HEK293 (cell line): Measurements from ENCODE around the gene SNRPD3.

Experiments used
- GLIS1 ChIP-seq: fragments of 450-650 bp; formaldehyde crosslinking; IDR thresholded peaks from 2 replicates; pipeline ENCODE4 v1.5.1; 2016; ENCODE audit warnings: missing biosample characterization, missing genetic modification characterization
- HOXD13 ChIP-seq: sonication (generic); formaldehyde crosslinking; IDR thresholded peaks from 2 replicates; pipeline ENCODE4 v1.8.0; 2022; ENCODE audit warnings: missing genetic modification reagents, borderline replicate concordance
- KLF17 ChIP-seq: fragments of 450-650 bp; formaldehyde crosslinking; IDR thresholded peaks from 2 replicates; pipeline ENCODE4 v1.5.1; 2016; ENCODE audit warnings: missing biosample characterization, missing genetic modification characterization
- KLF7 ChIP-seq: fragments of 450-650 bp; formaldehyde crosslinking; IDR thresholded peaks from 2 replicates; pipeline ENCODE4 v1.5.1; 2016; ENCODE audit warnings: missing biosample characterization, missing genetic modification characterization, borderline replicate concordance
- KLF9 ChIP-seq: fragments of 450-650 bp; formaldehyde crosslinking; IDR thresholded peaks from 2 replicates; pipeline ENCODE4 v1.5.1; 2016; ENCODE audit warnings: missing biosample characterization, missing genetic modification characterization, low read depth
- MYNN ChIP-seq: fragments of 450-650 bp; formaldehyde crosslinking; IDR thresholded peaks from 2 replicates; pipeline ENCODE4 v1.5.1; 2016; ENCODE audit warnings: missing biosample characterization, missing genetic modification characterization, borderline replicate concordance
- SCRT1 ChIP-seq: fragments of 450-650 bp; formaldehyde crosslinking; IDR thresholded peaks from 2 replicates; pipeline ENCODE4 v1.5.1; 2016; ENCODE audit warnings: missing biosample characterization, missing genetic modification characterization, borderline replicate concordance
- SP7 ChIP-seq: fragments of 450-650 bp; formaldehyde crosslinking; IDR thresholded peaks from 2 replicates; pipeline ENCODE4 v1.5.1; 2016; ENCODE audit warnings: missing biosample characterization, missing genetic modification characterization
- TRIM28 ChIP-seq: IDR thresholded peaks from 2 replicates; pipeline ENCODE4 v1.6.1; 2011; ENCODE audit warnings: low read length, control low read depth, borderline replicate concordance
- YY1 ChIP-seq: fragments of 450-650 bp; formaldehyde crosslinking; IDR thresholded peaks from 2 replicates; pipeline ENCODE4 v1.5.1; 2018; ENCODE audit warnings: missing biosample characterization, missing genetic modification characterization
- YY2 ChIP-seq: fragments of 450-650 bp; formaldehyde crosslinking; IDR thresholded peaks from 2 replicates; pipeline ENCODE4 v1.5.1; 2016; ENCODE audit warnings: missing biosample characterization, missing genetic modification characterization
- ZBTB1 ChIP-seq: fragments of 450-650 bp; formaldehyde crosslinking; IDR thresholded peaks from 2 replicates; pipeline ENCODE4 v1.5.1; 2016; ENCODE audit warnings: missing biosample characterization, missing genetic modification characterization
- ZBTB17 ChIP-seq: fragments of 450-650 bp; formaldehyde crosslinking; IDR thresholded peaks from 2 replicates; pipeline ENCODE4 v1.5.1; 2016; ENCODE audit warnings: missing biosample characterization, missing genetic modification characterization
- ZBTB8A ChIP-seq: fragments of 450-650 bp; formaldehyde crosslinking; IDR thresholded peaks from 2 replicates; pipeline ENCODE4 v1.5.1; 2016; ENCODE audit warnings: missing biosample characterization, missing genetic modification characterization
- ZFP69B ChIP-seq: fragments of 450-650 bp; formaldehyde crosslinking; IDR thresholded peaks from 2 replicates; pipeline ENCODE4 v1.5.1; 2016; ENCODE audit warnings: missing biosample characterization, missing genetic modification characterization
- ZIC2 ChIP-seq: fragments of 450-650 bp; formaldehyde crosslinking; IDR thresholded peaks from 2 replicates; pipeline ENCODE4 v1.5.1; 2016; ENCODE audit warnings: missing biosample characterization, missing genetic modification characterization
- ZNF121 ChIP-seq: fragments of 450-650 bp; formaldehyde crosslinking; IDR thresholded peaks from 2 replicates; pipeline ENCODE4 v1.5.1; 2016; ENCODE audit warnings: missing biosample characterization, missing genetic modification characterization
- ZNF174 ChIP-seq: fragments of 450-650 bp; formaldehyde crosslinking; IDR thresholded peaks from 2 replicates; pipeline ENCODE4 v1.5.0; 2017; ENCODE audit warnings: missing biosample characterization, mild to moderate bottlenecking, missing genetic modification characterization
- ZNF350 ChIP-seq: fragments of 450-650 bp; formaldehyde crosslinking; IDR thresholded peaks from 2 replicates; pipeline ENCODE4 v1.5.0; 2017; ENCODE audit warnings: missing biosample characterization, mild to moderate bottlenecking, missing genetic modification characterization
- ZNF354C ChIP-seq: fragments of 450-650 bp; formaldehyde crosslinking; IDR thresholded peaks from 2 replicates; pipeline ENCODE4 v1.5.1; 2016; ENCODE audit warnings: missing biosample characterization, missing genetic modification characterization, low read depth, borderline replicate concordance
- ZNF394 ChIP-seq: fragments of 450-650 bp; formaldehyde crosslinking; IDR thresholded peaks from 2 replicates; pipeline ENCODE4 v1.5.1; 2016; ENCODE audit warnings: missing biosample characterization, missing genetic modification characterization, mild to moderate bottlenecking, moderate library complexity, borderline replicate concordance
- ZNF404 ChIP-seq: fragments of 450-650 bp; formaldehyde crosslinking; IDR thresholded peaks from 2 replicates; pipeline ENCODE4 v1.5.1; 2017; ENCODE audit warnings: missing biosample characterization, missing genetic modification characterization
- ZNF510 ChIP-seq: fragments of 450-650 bp; formaldehyde crosslinking; IDR thresholded peaks from 2 replicates; pipeline ENCODE4 v1.5.1; 2018; ENCODE audit warnings: mild to moderate bottlenecking, missing genetic modification characterization, missing biosample characterization; ENCODE audit not compliant: insufficient replicate concordance
- ZNF596 ChIP-seq: fragments of 450-650 bp; IDR thresholded peaks from 2 replicates; pipeline ENCODE4 v1.5.0; 2018; ENCODE audit warnings: missing biosample characterization, mild to moderate bottlenecking, missing genetic modification characterization, moderate library complexity
- ZNF677 ChIP-seq: fragments of 450-650 bp; IDR thresholded peaks from 2 replicates; pipeline ENCODE4 v1.5.0; 2018; ENCODE audit warnings: missing biosample characterization, mild to moderate bottlenecking, missing genetic modification characterization, moderate library complexity
- ZNF776 ChIP-seq: fragments of 450-650 bp; formaldehyde crosslinking; IDR thresholded peaks from 2 replicates; pipeline ENCODE4 v1.5.0; 2017; ENCODE audit warnings: missing biosample characterization, missing genetic modification characterization, borderline replicate concordance
- TF ChIP-seq, protein P1 (sequence below): fragments of 450-650 bp; formaldehyde crosslinking; IDR thresholded peaks from 2 replicates; pipeline ENCODE4 v1.5.1; 2017; ENCODE audit warnings: missing biosample characterization, missing genetic modification characterization
- TF ChIP-seq, protein P2 (sequence below): fragments of 450-650 bp; formaldehyde crosslinking; IDR thresholded peaks from 2 replicates; pipeline ENCODE4 v1.5.1; 2017; ENCODE audit warnings: missing biosample characterization, missing genetic modification characterization
- TF ChIP-seq, protein P3 (sequence below): fragments of 450-650 bp; formaldehyde crosslinking; IDR thresholded peaks from 2 replicates; pipeline ENCODE4 v1.5.1; 2016; ENCODE audit warnings: missing biosample characterization, missing genetic modification characterization
- TF ChIP-seq, protein P4 (sequence below): fragments of 450-650 bp; formaldehyde crosslinking; IDR thresholded peaks from 2 replicates; pipeline ENCODE4 v1.5.1; 2016; ENCODE audit warnings: missing biosample characterization, missing genetic modification characterization, borderline replicate concordance
- TF ChIP-seq, protein P5 (sequence below): fragments of 450-650 bp; formaldehyde crosslinking; IDR thresholded peaks from 2 replicates; pipeline ENCODE4 v1.5.1; 2016; ENCODE audit warnings: missing biosample characterization, missing genetic modification characterization

Gene SNRPD3

GRCh38 chr22:24578355-24579257 lies 22.8 kb downstream of the SNRPD3 start (continued):
- no peak for TF ChIP-seq ZNF174 (tag by site-specific recombination)
- TF ChIP-seq ZNF354C (tag by site-specific recombination) = no peak
- 0 out of 2 replicates have a peak, but pooled peaks have one; percentile 19 for TF ChIP-seq GLIS1 (tag by site-specific recombination)
- TF ChIP-seq ZNF677 (tag by site-specific recombination) = no peak
- TF ChIP-seq, protein P1, sequence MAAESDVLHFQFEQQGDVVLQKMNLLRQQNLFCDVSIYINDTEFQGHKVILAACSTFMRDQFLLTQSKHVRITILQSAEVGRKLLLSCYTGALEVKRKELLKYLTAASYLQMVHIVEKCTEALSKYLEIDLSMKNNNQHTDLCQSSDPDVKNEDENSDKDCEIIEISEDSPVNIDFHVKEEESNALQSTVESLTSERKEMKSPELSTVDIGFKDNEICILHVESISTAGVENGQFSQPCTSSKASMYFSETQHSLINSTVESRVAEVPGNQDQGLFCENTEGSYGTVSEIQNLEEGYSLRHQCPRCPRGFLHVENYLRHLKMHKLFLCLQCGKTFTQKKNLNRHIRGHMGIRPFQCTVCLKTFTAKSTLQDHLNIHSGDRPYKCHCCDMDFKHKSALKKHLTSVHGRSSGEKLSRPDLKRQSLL (tag by site-specific recombination) = no peak; the same call in 1 of the 2 replicates
- TF ChIP-seq ZNF121 (tag by site-specific recombination) = 0 out of 2 replicates have a peak, but pooled peaks have one; percentile 43
- TF ChIP-seq SCRT1 (tag by site-specific recombination) = 0 out of 2 replicates have a peak, but pooled peaks have one; percentile 33
- no peak for TF ChIP-seq HOXD13 (CRISPR knock-in tag)
- TF ChIP-seq, protein P2, sequence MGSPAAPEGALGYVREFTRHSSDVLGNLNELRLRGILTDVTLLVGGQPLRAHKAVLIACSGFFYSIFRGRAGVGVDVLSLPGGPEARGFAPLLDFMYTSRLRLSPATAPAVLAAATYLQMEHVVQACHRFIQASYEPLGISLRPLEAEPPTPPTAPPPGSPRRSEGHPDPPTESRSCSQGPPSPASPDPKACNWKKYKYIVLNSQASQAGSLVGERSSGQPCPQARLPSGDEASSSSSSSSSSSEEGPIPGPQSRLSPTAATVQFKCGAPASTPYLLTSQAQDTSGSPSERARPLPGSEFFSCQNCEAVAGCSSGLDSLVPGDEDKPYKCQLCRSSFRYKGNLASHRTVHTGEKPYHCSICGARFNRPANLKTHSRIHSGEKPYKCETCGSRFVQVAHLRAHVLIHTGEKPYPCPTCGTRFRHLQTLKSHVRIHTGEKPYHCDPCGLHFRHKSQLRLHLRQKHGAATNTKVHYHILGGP (tag by site-specific recombination) = peak; percentile 93
- TF ChIP-seq KLF9 = no peak
- TF ChIP-seq, protein P3, sequence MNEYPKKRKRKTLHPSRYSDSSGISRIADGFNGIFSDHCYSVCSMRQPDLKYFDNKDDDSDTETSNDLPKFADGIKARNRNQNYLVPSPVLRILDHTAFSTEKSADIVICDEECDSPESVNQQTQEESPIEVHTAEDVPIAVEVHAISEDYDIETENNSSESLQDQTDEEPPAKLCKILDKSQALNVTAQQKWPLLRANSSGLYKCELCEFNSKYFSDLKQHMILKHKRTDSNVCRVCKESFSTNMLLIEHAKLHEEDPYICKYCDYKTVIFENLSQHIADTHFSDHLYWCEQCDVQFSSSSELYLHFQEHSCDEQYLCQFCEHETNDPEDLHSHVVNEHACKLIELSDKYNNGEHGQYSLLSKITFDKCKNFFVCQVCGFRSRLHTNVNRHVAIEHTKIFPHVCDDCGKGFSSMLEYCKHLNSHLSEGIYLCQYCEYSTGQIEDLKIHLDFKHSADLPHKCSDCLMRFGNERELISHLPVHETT = peak; percentile 72; the same call in 1 of the 2 replicates
- TF ChIP-seq TRIM28 = peak; percentile 87
- TF ChIP-seq YY1 (tag by site-specific recombination) = no peak
- TF ChIP-seq ZIC2 (tag by site-specific recombination) = no peak
- TF ChIP-seq KLF17 (tag by site-specific recombination) = peak; percentile 56; the same call in 1 of the 2 replicates
- no peak for TF ChIP-seq ZNF510 (tag by site-specific recombination)
- no peak for TF ChIP-seq YY2 (tag by site-specific recombination)
- TF ChIP-seq MYNN (tag by site-specific recombination) = no peak
- TF ChIP-seq ZNF596 (tag by site-specific recombination) = no peak
- peak; percentile 47 for TF ChIP-seq ZBTB8A (tag by site-specific recombination)
- TF ChIP-seq SP7 = peak; percentile 73
- no peak for TF ChIP-seq ZNF404 (tag by site-specific recombination)
- TF ChIP-seq, protein P4, sequence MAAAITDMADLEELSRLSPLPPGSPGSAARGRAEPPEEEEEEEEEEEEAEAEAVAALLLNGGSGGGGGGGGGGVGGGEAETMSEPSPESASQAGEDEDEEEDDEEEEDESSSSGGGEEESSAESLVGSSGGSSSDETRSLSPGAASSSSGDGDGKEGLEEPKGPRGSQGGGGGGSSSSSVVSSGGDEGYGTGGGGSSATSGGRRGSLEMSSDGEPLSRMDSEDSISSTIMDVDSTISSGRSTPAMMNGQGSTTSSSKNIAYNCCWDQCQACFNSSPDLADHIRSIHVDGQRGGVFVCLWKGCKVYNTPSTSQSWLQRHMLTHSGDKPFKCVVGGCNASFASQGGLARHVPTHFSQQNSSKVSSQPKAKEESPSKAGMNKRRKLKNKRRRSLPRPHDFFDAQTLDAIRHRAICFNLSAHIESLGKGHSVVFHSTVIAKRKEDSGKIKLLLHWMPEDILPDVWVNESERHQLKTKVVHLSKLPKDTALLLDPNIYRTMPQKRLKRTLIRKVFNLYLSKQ = no peak
- TF ChIP-seq ZBTB17 (tag by site-specific recombination) = peak; percentile 78
- no peak for TF ChIP-seq ZFP69B (tag by site-specific recombination)
- 0 out of 2 replicates have a peak, but pooled peaks have one; percentile 31 for TF ChIP-seq ZBTB1
- no peak for TF ChIP-seq ZNF776 (tag by site-specific recombination)
- TF ChIP-seq, protein P5, sequence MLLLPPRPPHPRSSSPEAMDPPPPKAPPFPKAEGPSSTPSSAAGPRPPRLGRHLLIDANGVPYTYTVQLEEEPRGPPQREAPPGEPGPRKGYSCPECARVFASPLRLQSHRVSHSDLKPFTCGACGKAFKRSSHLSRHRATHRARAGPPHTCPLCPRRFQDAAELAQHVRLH (tag by site-specific recombination) = peak; percentile 51; the same call in 1 of the 2 replicates
- no peak for TF ChIP-seq ZNF350
- TF ChIP-seq KLF7 (tag by site-specific recombination) = peak; percentile 88; the same call in 1 of the 2 replicates
- TF ChIP-seq ZNF394 = peak; percentile 72
